Cerebellar nuclear complex (tissue), 1 donor: ENCODE data around the gene MAN1A1.

ENCODE experiments used
- DNase-seq, 2 experiments: peaks; one replicate each; lab custom pipeline; 2025; lab: John Stamatoyannopoulos, UW

MAN1A1 gene

GRCh38 chr6:119269266-119270103, 80.1 kb downstream of the MAN1A1 start:
- DNase-seq: no peak

GRCh38 chr6:119267126-119267905, 82.2 kb downstream of the MAN1A1 start:
- DNase-seq: no peak

- no peak for DNase-seq
These were observed 84.6 kb downstream of the MAN1A1 start for GRCh38 chr6:119264854-119265397.

GRCh38 chr6:119262612-119263011, 86.9 kb downstream of the MAN1A1 start:
- no peak for DNase-seq

- no peak for DNase-seq
These were observed 87.6 kb downstream of the MAN1A1 start for GRCh38 chr6:119261944-119262284.

GRCh38 chr6:119259027-119259426, 90.5 kb downstream of the MAN1A1 start:
- DNase-seq: no peak

- no peak for DNase-seq
These were observed 91.8 kb downstream of the MAN1A1 start for GRCh38 chr6:119257726-119258125.

- DNase-seq: no peak
These were observed 92.5 kb downstream of the MAN1A1 start for GRCh38 chr6:119256978-119257462.

GRCh38 chr6:119256392-119256791, 93.2 kb downstream of the MAN1A1 start:
- DNase-seq: no peak

GRCh38 chr6:119255492-119255891, 94.1 kb downstream of the MAN1A1 start:
- no peak for DNase-seq

- no peak for DNase-seq
These were observed 99.5 kb downstream of the MAN1A1 start for GRCh38 chr6:119250036-119250435.

GRCh38 chr6:119249319-119249718, 100.2 kb downstream of the MAN1A1 start:
- DNase-seq: no peak

- DNase-seq: no peak
These were observed 102.1 kb downstream of the MAN1A1 start for GRCh38 chr6:119247504-119247903.

- DNase-seq: no peak
These were observed 105.9 kb downstream of the MAN1A1 start for GRCh38 chr6:119243657-119244056.

- no peak for DNase-seq
These were observed 106.5 kb downstream of the MAN1A1 start for GRCh38 chr6:119243037-119243436.

- DNase-seq: no peak
These were observed 107.8 kb downstream of the MAN1A1 start for GRCh38 chr6:119241540-119242309.

- no peak for DNase-seq
These were observed 108.5 kb downstream of the MAN1A1 start for GRCh38 chr6:119241111-119241465.

- DNase-seq: no peak
These were observed 109.1 kb downstream of the MAN1A1 start for GRCh38 chr6:119240257-119241110.

- DNase-seq: no peak
These were observed 112.3 kb downstream of the MAN1A1 start for GRCh38 chr6:119237177-119237715.

- DNase-seq: no peak
These were observed 114.6 kb downstream of the MAN1A1 start for GRCh38 chr6:119234941-119235340.

GRCh38 chr6:119234457-119234856, 115.1 kb downstream of the MAN1A1 start:
- DNase-seq: no peak
